Liver (tissue), 9 donors: ENCODE data around the gene ATAD3C. TPM values are rescaled to one million over a fixed set of nuclear protein-coding genes. Genes with fewer than 3 reads are reported as not detected.

Experiments used
- DNase-seq: peaks from one replicate; pipeline ENCODE4 v3.0.0-alpha.2; 2017; ENCODE audit warnings: low spot score
- H3K27ac ChIP-seq, 2 donors: one replicate each; pipeline ENCODE4 v1.7.0; 2013; ENCODE audit warnings: inconsistent platforms in 2 of 2, low read length in 2 of 2, control low read depth in 1 of 2, low read depth in 1 of 2, mild to moderate bottlenecking in 1 of 2
- H3K27me3 ChIP-seq, 4 donors: one replicate each; pipeline versions ENCODE4 v1.6.1 to v1.7.0; 2013; ENCODE audit warnings: low read length in 3 of 4, inconsistent platforms in 1 of 4, mild to moderate bottlenecking in 1 of 4, moderate library complexity in 1 of 4; ENCODE audit not compliant: control insufficient read depth in 4 of 4, insufficient read depth in 4 of 4
- H3K36me3 ChIP-seq, 4 donors: one replicate each; pipeline versions ENCODE4 v1.6.1 to v1.7.0; 2013; ENCODE audit warnings: low read length in 3 of 4, mild to moderate bottlenecking in 3 of 4, low read depth in 1 of 4, moderate library complexity in 1 of 4; ENCODE audit not compliant: control insufficient read depth in 4 of 4, insufficient read depth in 3 of 4
- H3K4me1 ChIP-seq, 4 donors: one replicate each; pipeline versions ENCODE4 v1.6.1 to v1.7.0; 2013; ENCODE audit warnings: low read length in 3 of 4, mild to moderate bottlenecking in 3 of 4, moderate library complexity in 1 of 4; ENCODE audit not compliant: control insufficient read depth in 4 of 4, insufficient read depth in 4 of 4
- H3K4me3 ChIP-seq, 3 donors: one replicate each; pipeline versions ENCODE4 v1.6.1 to v1.7.0; 2013; ENCODE audit warnings: low read length in 3 of 3, control low read depth in 1 of 3, low read depth in 1 of 3, mild to moderate bottlenecking in 1 of 3
- H3K9ac ChIP-seq, 2 donors: one replicate each; pipeline ENCODE4 v1.7.0; 2013; ENCODE audit warnings: low read length in 2 of 2, mild to moderate bottlenecking in 2 of 2, moderate library complexity in 2 of 2, control low read depth in 1 of 2, low read depth in 1 of 2
- H3K9me3 ChIP-seq, 4 donors: one replicate each; pipeline versions ENCODE4 v1.6.1 to v1.7.0; 2013; ENCODE audit warnings: low read length in 3 of 4; ENCODE audit not compliant: control insufficient read depth in 4 of 4
- EGR1 ChIP-seq, 2 donors: IDR thresholded peaks; 2 replicates each; pipeline ENCODE4 v1.6.1; 2016 to 2018; ENCODE audit warnings: antibody characterized with exemption in 2 of 2, low read depth in 2 of 2
- FOXA1 ChIP-seq: IDR thresholded peaks from 2 replicates; pipeline ENCODE4 v1.6.1; 2016; ENCODE audit warnings: antibody characterized with exemption
- HNF4A ChIP-seq, 2 donors: conservative IDR thresholded peaks; 2 replicates each; pipeline ENCODE4 v1.6.1; 2016; ENCODE audit warnings: antibody characterized with exemption in 2 of 2, mild to moderate bottlenecking in 2 of 2
- JUND ChIP-seq, 2 donors: IDR thresholded peaks; 2 replicates each; pipeline ENCODE4 v1.6.1; 2016; ENCODE audit warnings: antibody characterized with exemption in 2 of 2
- REST ChIP-seq: IDR thresholded peaks from 2 replicates; pipeline ENCODE4 v1.6.1; 2016; ENCODE audit warnings: antibody characterized with exemption, mild to moderate bottlenecking
- YY1 ChIP-seq: IDR thresholded peaks from 2 replicates; pipeline ENCODE4 v1.6.1; 2016; ENCODE audit warnings: antibody characterized with exemption, mild to moderate bottlenecking
- WGBS: extraction: QIAGEN DNeasy Blood & Tissue Kit; methylation state at CpG from one replicate; pipeline ENCODE4 v1.1.7; 2013; 5-methylcytosine and 5-hydroxymethylcytosine counted together
- polyA plus RNA-seq, 2 donors: library from polyadenylated mRNA; stranded (reverse) in 1 of 2; unstranded in 1 of 2; fragments of 200-250 nt in 1 of 2; fragments of >200 nt in 1 of 2; fragmentation: Nextera tagmentation in 1 of 2; extraction: Ambion mirVana in 1 of 2; gene quantifications; one replicate each; pipeline versions ENCODE4 v1.2.1 to v1.2.3, GENCODE V29; 2013 to 2015
- total RNA-seq, 2 donors: library from RNA; depleted of rRNA; stranded (reverse); fragments of >200 nt; gene quantifications; one replicate each; pipeline ENCODE4 v1.2.3, GENCODE V29; 2014
- TF ChIP-seq, protein P1 (sequence below): IDR thresholded peaks from 2 replicates; pipeline ENCODE4 v1.6.1; 2016; ENCODE audit warnings: antibody characterized with exemption
- donor health status: healthy.
- donor health status: healthy.
- donor health status: healthy.
- donor health status: healthy.
- donor health status: healthy.

ATAD3C gene, protein sequence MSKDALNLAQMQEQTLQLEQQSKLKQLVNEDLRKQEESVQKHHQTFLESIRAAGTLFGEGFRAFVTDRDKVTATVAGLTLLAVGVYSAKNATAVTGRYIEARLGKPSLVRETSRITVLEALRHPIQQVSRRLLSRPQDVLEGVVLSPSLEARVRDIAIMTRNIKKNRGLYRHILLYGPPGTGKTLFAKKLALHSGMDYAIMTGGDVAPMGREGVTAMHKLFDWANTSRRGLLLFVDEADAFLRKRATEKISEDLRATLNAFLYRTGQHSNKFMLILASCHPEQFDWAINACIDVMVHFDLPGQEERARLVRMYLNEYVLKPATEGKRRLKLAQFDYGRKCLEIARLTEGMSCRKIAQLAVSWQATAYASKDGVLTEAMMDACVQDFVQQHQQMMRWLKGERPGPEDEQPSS
- total RNA-seq (1 to 10 TPM in 1 of 2 donors, under 1 TPM in 1; 0.19 to 1.3 TPM), polyA plus RNA-seq (1 to 10 TPM in 1 of 2 donors, under 1 TPM in 1; 0.51 to 4.8 TPM)

- no peak for DNase-seq
- WGBS: 88% methylated on average over 6 of the region's 6 CpGs
- TF ChIP-seq FOXA1 (no peak), HNF4A (conservative IDR thresholded peaks at IDR 0.05) (no peak), YY1 (no peak), EGR1 (IDR thresholded peaks at IDR 0.05; ENCODE audit: low read depth in 2 of 2) (no peak)
- TF ChIP-seq, protein P1, sequence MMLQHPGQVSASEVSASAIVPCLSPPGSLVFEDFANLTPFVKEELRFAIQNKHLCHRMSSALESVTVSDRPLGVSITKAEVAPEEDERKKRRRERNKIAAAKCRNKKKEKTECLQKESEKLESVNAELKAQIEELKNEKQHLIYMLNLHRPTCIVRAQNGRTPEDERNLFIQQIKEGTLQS: no peak
- H3K4me3 ChIP-seq: no peak within 1 kb of the TSS
- no peaks in the 10 kb centered on the region for H3K4me1 ChIP-seq
- H3K27me3 ChIP-seq: no peaks in the 10 kb centered on the region
- no peaks in the 10 kb centered on the region for H3K9me3 ChIP-seq
- no peak within 1 kb of the TSS for H3K9ac ChIP-seq
- no peaks in the 10 kb centered on the region for H3K36me3 ChIP-seq
- no peak within 1 kb of the TSS for H3K27ac ChIP-seq
Observed at GRCh38 chr1:1449099-1449739, at the start of gene ATAD3C. Gene ATAD3C (plus strand): TSS chr1:1449689. CDS start chr1:1450684, 995 bp downstream.

DNA sequence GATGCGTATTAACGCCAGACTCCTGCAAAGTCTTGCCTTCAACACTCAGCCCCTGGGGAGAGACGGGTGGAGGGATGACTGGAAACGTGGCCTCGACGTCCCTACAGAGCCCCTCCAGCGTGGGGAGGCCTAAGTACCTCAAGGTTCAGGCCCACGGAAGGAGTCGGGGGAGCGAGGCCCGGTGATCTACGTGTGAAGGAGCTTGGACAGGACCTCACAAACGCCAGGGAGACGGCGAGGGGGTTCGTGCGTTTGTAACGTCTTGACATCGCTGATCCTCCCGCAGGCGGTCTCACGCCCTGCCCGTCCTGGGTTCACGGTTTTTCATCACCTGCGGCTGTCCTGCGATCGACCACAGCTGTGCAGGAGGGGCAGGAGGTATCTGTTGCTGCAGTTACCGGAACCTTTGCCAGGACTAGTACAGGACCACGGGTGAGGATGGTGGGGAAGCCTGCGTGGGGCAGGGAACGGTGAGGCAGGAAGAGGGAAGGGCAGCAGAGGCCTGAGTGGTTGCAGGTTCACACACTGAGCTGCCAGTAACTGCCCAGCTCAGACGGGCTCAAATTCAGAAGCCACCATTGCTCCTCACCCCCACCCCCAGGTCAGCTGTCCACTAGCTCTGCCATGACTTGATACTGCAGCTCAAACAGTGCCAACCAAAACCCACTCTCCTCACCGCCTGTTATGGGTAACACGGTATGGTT is 49.5 kb upstream of the ATAD3C start:
- peak; percentile 50 for DNase-seq
- Histone ChIP-seq H3K9me3 (no peaks in the 10 kb centered on the region), H3K4me1 (peaks cover 4 to 56% (median 46%) of the 10 kb centered on the region in 4 donors), H3K9ac (peak overlapping the region; percentile 75 to 82), H3K27ac (peak overlapping the region; percentile 73 to 75), H3K36me3 (peaks cover 12 to 31% (median 21%) of the 10 kb centered on the region in 4 donors), H3K4me3 (peak overlapping the region; percentile 92 to 99 (median 93)), H3K27me3 (no peaks in the 10 kb centered on the region)
- 3% methylated on average over 34 of the region's 34 CpGs for WGBS
- TF ChIP-seq, protein P1: no peak
- TF ChIP-seq YY1 (no peak), JUND (IDR thresholded peaks at IDR 0.05) (no peak), REST (no peak)
